Measurements from ENCODE around the gene STK38. TPM values are rescaled to one million over a fixed set of nuclear protein-coding genes. Genes with fewer than 3 reads are reported as not detected.
"Not testable (repeated sequence)": the region's sequence is repeated elsewhere in the genome, so short reads cannot be mapped to it uniquely, and the experiment has no call there.

Gene STK38
- total RNA-seq, 1 donor from 2014 or later, result 51.6 TPM

GRCh38 chr6:36484736-36485135, 62.5 kb downstream of the STK38 start:
- DNase-seq (ENCODE audit: extremely low spot score, unreplicated experiment), result no peak
- H3K36me3 Mint-ChIP-seq (ENCODE audit: unreplicated experiment), result peaks cover 47% of the 10 kb centered on the region
- H3K4me3 Mint-ChIP-seq (ENCODE audit: unreplicated experiment), result no peak overlapping the region

GRCh38 chr6:36483326-36483725, 64.0 kb downstream of the STK38 start:
- DNase-seq (ENCODE audit: extremely low spot score, unreplicated experiment); H3K4me1 Mint-ChIP-seq (ENCODE audit: unreplicated experiment); H3K9me3 Mint-ChIP-seq (ENCODE audit: unreplicated experiment); H3K4me3 Mint-ChIP-seq (ENCODE audit: unreplicated experiment); H3K27ac Mint-ChIP-seq (ENCODE audit: unreplicated experiment); H3K27me3 Mint-ChIP-seq (ENCODE audit: unreplicated experiment): not testable (repeated sequence)
- peaks cover 52% of the 10 kb centered on the region for H3K36me3 Mint-ChIP-seq (ENCODE audit: unreplicated experiment)

More at GRCh38 chr6:36484736-36485135, 62.5 kb downstream of the STK38 start:
- no peaks in the 10 kb centered on the region for H3K9me3 Mint-ChIP-seq (ENCODE audit: unreplicated experiment)
- H3K4me1 Mint-ChIP-seq (ENCODE audit: unreplicated experiment), result peaks cover 9% of the 10 kb centered on the region
- H3K27ac Mint-ChIP-seq (ENCODE audit: unreplicated experiment), result no peak overlapping the region
- H3K27me3 Mint-ChIP-seq (ENCODE audit: unreplicated experiment), result no peaks in the 10 kb centered on the region
- TF ChIP-seq, protein P1, sequence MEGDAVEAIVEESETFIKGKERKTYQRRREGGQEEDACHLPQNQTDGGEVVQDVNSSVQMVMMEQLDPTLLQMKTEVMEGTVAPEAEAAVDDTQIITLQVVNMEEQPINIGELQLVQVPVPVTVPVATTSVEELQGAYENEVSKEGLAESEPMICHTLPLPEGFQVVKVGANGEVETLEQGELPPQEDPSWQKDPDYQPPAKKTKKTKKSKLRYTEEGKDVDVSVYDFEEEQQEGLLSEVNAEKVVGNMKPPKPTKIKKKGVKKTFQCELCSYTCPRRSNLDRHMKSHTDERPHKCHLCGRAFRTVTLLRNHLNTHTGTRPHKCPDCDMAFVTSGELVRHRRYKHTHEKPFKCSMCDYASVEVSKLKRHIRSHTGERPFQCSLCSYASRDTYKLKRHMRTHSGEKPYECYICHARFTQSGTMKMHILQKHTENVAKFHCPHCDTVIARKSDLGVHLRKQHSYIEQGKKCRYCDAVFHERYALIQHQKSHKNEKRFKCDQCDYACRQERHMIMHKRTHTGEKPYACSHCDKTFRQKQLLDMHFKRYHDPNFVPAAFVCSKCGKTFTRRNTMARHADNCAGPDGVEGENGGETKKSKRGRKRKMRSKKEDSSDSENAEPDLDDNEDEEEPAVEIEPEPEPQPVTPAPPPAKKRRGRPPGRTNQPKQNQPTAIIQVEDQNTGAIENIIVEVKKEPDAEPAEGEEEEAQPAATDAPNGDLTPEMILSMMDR (IDR thresholded peaks at IDR 0.05), result no peak

DNA sequence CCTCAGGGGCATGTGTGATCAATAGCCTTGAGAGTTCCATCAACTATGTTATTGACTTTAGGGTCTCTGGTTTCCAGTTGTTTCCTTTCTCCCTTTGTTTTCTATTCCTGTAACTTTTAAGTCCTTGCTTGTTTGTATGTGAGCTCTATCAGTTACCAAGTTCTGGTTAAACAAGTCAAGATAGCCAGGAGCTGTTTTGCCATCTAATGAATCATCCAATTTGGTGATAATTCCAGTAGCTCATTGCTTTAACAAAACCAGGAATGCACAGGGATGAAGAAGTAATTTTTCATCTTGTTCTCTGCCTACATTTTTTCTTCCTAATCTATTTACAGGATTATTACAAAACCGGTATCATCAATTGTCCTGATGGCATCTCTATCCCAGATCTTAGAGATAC, 68.0 kb downstream of the STK38 start:
- H3K27me3 Mint-ChIP-seq (ENCODE audit: unreplicated experiment), result no peaks in the 10 kb centered on the region
- H3K27ac Mint-ChIP-seq (ENCODE audit: unreplicated experiment), result no peak overlapping the region
- H3K4me1 Mint-ChIP-seq (ENCODE audit: unreplicated experiment), result peaks cover 11% of the 10 kb centered on the region
- DNase-seq (ENCODE audit: extremely low spot score, unreplicated experiment), result no peak
- H3K4me3 Mint-ChIP-seq (ENCODE audit: unreplicated experiment), result no peak overlapping the region
- H3K36me3 Mint-ChIP-seq (ENCODE audit: unreplicated experiment), result peaks cover 37% of the 10 kb centered on the region
- no peaks in the 10 kb centered on the region for H3K9me3 Mint-ChIP-seq (ENCODE audit: unreplicated experiment)
- TF ChIP-seq, protein P1 (IDR thresholded peaks at IDR 0.05), result no peak

GRCh38 chr6:36478051-36478526, 69.2 kb downstream of the STK38 start:
- H3K36me3 Mint-ChIP-seq (ENCODE audit: unreplicated experiment), result peaks cover 32% of the 10 kb centered on the region
- TF ChIP-seq, protein P1 (IDR thresholded peaks at IDR 0.05), result no peak
- H3K4me1 Mint-ChIP-seq (ENCODE audit: unreplicated experiment), result peaks cover 15% of the 10 kb centered on the region
- no peak overlapping the region for H3K4me3 Mint-ChIP-seq (ENCODE audit: unreplicated experiment)
- no peaks in the 10 kb centered on the region for H3K27me3 Mint-ChIP-seq (ENCODE audit: unreplicated experiment)
- H3K9me3 Mint-ChIP-seq (ENCODE audit: unreplicated experiment), result no peaks in the 10 kb centered on the region
- DNase-seq (ENCODE audit: extremely low spot score, unreplicated experiment), result no peak
- H3K27ac Mint-ChIP-seq (ENCODE audit: unreplicated experiment), result no peak overlapping the region

GRCh38 chr6:36469946-36470345, 77.3 kb downstream of the STK38 start:
- TF ChIP-seq, protein P1 (IDR thresholded peaks at IDR 0.05), result no peak
- Mint-ChIP-seq H3K9me3 (ENCODE audit: unreplicated experiment) (no peaks in the 10 kb centered on the region), H3K27me3 (ENCODE audit: unreplicated experiment) (no peaks in the 10 kb centered on the region), H3K27ac (ENCODE audit: unreplicated experiment) (no peak overlapping the region), H3K4me1 (ENCODE audit: unreplicated experiment) (peaks cover 21% of the 10 kb centered on the region), H3K4me3 (ENCODE audit: unreplicated experiment) (no peak overlapping the region), H3K36me3 (ENCODE audit: unreplicated experiment) (peaks cover 17% of the 10 kb centered on the region)
- DNase-seq (ENCODE audit: extremely low spot score, unreplicated experiment), result no peak
